HepG2 (cell line): ENCODE measurements around the gene B3GNT9. TPM values are rescaled to one million over a fixed set of nuclear protein-coding genes. Genes with fewer than 3 reads are reported as not detected.

Experiments used
- CBX1 ChIP-seq: IDR thresholded peaks from one replicate; pipeline ENCODE4 v1.6.1; 2016; ENCODE audit warnings: antibody characterized with exemption, low read depth
- CENPX ChIP-seq: sonication (generic); formaldehyde crosslinking; IDR thresholded peaks from 2 replicates; pipeline ENCODE4 v1.9.0; 2021; ENCODE audit warnings: mild to moderate bottlenecking, missing genetic modification reagents, moderate library complexity
- FOXP1 ChIP-seq, 2 experiments: fragments of 450-650 bp in 1 of 2; IDR thresholded peaks; 2 replicates each; pipeline ENCODE4 v1.6.1; 2017 to 2018; ENCODE audit warnings: antibody characterized with exemption in 1 of 2
- JARID2 ChIP-seq: sonication (generic); formaldehyde crosslinking; IDR thresholded peaks from 2 replicates; pipeline ENCODE4 v1.8.1; 2023; ENCODE audit warnings: missing genetic modification reagents, inconsistent platforms; ENCODE audit not compliant: insufficient replicate concordance
- KLF9 ChIP-seq: IDR thresholded peaks from 2 replicates; pipeline ENCODE4 v1.6.1; 2016; ENCODE audit warnings: low read depth
- MED8 ChIP-seq: sonication (generic); formaldehyde crosslinking; IDR thresholded peaks from 2 replicates; pipeline ENCODE4 v1.8.1; 2023; ENCODE audit warnings: mild to moderate bottlenecking, missing genetic modification reagents; ENCODE audit not compliant: insufficient replicate concordance
- NFE2L1 ChIP-seq: sonication (generic); formaldehyde crosslinking; IDR thresholded peaks from 2 replicates; pipeline ENCODE4 v1.4.0; 2020; ENCODE audit warnings: missing genetic modification reagents, mild to moderate bottlenecking, borderline replicate concordance
- SOX5 ChIP-seq: IDR thresholded peaks from 2 replicates; pipeline ENCODE4 v1.6.1; 2016; ENCODE audit warnings: borderline replicate concordance
- SRSF4 ChIP-seq: fragments of 200-400 bp; formaldehyde crosslinking; IDR thresholded peaks from one replicate; pipeline ENCODE4 v1.6.1; 2018; ENCODE audit warnings: mild to moderate bottlenecking, low read depth, low read length, moderate library complexity; ENCODE audit not compliant: poor library complexity, severe bottlenecking
- ZNF33B ChIP-seq: sonication (generic); formaldehyde crosslinking; IDR thresholded peaks from 2 replicates; pipeline ENCODE4 v1.5.1; 2020; ENCODE audit warnings: mild to moderate bottlenecking, missing genetic modification reagents
- ZNF562 ChIP-seq: sonication (generic); formaldehyde crosslinking; IDR thresholded peaks from 2 replicates; pipeline ENCODE4 v1.8.0; 2022; ENCODE audit warnings: missing genetic modification reagents, borderline replicate concordance
- ZNF564 ChIP-seq: sonication (generic); formaldehyde crosslinking; IDR thresholded peaks from 2 replicates; pipeline ENCODE4 v1.8.1; 2023; ENCODE audit warnings: mild to moderate bottlenecking, missing genetic modification reagents
- ZNF629 ChIP-seq: sonication (generic); formaldehyde crosslinking; conservative IDR thresholded peaks from 2 replicates; pipeline ENCODE4 v1.5.0; 2020; ENCODE audit warnings: missing genetic modification reagents
- ZNF713 ChIP-seq: sonication (generic); formaldehyde crosslinking; IDR thresholded peaks from 2 replicates; pipeline ENCODE4 v1.4.0; 2020; ENCODE audit warnings: mild to moderate bottlenecking, missing genetic modification reagents
- ZNF720 ChIP-seq: sonication (generic); formaldehyde crosslinking; IDR thresholded peaks from 2 replicates; pipeline ENCODE4 v1.4.0; 2020; ENCODE audit warnings: missing genetic modification reagents
- ZSCAN25 ChIP-seq: sonication (generic); formaldehyde crosslinking; IDR thresholded peaks from 2 replicates; pipeline ENCODE4 v1.8.0; 2022; ENCODE audit warnings: mild to moderate bottlenecking, missing genetic modification reagents
- polyA plus RNA-seq, 8 experiments: library from polyadenylated mRNA; depleted of rRNA in 3 of 8; stranded (reverse) in 7 of 8; unstranded in 1 of 8; fragments of >200 nt; fragmentation: Illumina TruSeq in 4 of 8; extraction: Trizol in 4 of 8; gene quantifications; 2 replicates each; pipeline versions ENCODE4 v1.2.1 to v1.2.3, GENCODE V29; 2011 to 2016; ENCODE audit warnings: low read depth in 4 of 8, missing spikeins in 1 of 8, mixed read lengths in 1 of 8; ENCODE audit not compliant: insufficient read depth in 1 of 8
- total RNA-seq, 5 experiments: library from RNA; depleted of rRNA; stranded (reverse); fragments of >200 nt; fragmentation: Illumina TruSeq; extraction: Trizol; gene quantifications; 2 replicates each; pipeline ENCODE4 v1.2.3, GENCODE V29; 2016; ENCODE audit warnings: low read depth in 1 of 5
- TF ChIP-seq, protein P1 (sequence below): sonication (generic); formaldehyde crosslinking; IDR thresholded peaks from 2 replicates; pipeline ENCODE4 v1.4.0; 2020; ENCODE audit warnings: mild to moderate bottlenecking, low read depth, missing genetic modification reagents
- TF ChIP-seq, protein P2 (sequence below): IDR thresholded peaks from 2 replicates; pipeline ENCODE4 v1.4.0; 2020; ENCODE audit warnings: mild to moderate bottlenecking, missing genetic modification reagents
- TF ChIP-seq, protein P3 (sequence below): sonication (generic); formaldehyde crosslinking; IDR thresholded peaks from 2 replicates; pipeline ENCODE4; 2020; ENCODE audit warnings: missing genetic modification reagents, mild to moderate bottlenecking, borderline replicate concordance
- TF ChIP-seq, protein P4 (sequence below): sonication (generic); formaldehyde crosslinking; IDR thresholded peaks from 2 replicates; pipeline ENCODE4 v1.4.0; 2020; ENCODE audit warnings: missing genetic modification reagents

B3GNT9 gene
- total and polyA plus RNA-seq, 2 of the 13 experiments (the other 11 are each of a cell fraction or from before 2014, with no cell fraction given): 1.5 to 3.1 TPM

DNA sequence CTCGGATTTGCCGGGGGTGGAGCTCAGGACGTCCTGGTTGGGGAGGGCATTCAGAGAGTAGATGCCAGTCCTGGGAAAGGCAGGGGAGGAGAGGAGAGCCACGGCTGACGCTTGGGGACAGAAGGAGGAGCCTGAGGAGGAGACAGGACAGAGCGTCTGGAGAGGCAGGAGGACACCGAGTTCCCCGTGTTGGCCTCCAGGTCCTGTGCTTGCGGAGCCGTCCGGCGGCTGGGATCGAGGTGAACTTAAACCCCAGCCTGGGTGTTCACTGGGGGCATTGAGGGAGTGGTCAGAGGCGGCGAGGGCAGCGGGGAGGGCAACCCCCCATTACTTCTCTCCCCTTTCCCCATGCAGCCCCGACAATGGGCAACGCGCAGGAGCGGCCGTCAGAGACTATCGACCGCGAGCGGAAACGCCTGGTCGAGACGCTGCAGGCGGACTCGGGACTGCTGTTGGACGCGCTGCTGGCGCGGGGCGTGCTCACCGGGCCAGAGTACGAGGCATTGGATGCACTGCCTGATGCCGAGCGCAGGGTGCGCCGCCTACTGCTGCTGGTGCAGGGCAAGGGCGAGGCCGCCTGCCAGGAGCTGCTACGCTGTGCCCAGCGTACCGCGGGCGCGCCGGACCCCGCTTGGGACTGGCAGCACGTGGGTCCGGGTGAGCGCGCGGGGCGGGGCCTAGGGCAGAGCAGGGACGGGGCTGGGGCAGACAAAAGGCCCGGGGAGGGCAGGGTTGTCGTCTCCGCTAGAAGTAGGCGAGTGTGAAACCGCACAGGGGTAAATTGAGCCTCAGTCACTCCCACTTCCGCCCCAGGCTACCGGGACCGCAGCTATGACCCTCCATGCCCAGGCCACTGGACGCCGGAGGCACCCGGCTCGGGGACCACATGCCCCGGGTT lies 23.3 kb upstream of the B3GNT9 start (continued):
- TF ChIP-seq, protein P1, sequence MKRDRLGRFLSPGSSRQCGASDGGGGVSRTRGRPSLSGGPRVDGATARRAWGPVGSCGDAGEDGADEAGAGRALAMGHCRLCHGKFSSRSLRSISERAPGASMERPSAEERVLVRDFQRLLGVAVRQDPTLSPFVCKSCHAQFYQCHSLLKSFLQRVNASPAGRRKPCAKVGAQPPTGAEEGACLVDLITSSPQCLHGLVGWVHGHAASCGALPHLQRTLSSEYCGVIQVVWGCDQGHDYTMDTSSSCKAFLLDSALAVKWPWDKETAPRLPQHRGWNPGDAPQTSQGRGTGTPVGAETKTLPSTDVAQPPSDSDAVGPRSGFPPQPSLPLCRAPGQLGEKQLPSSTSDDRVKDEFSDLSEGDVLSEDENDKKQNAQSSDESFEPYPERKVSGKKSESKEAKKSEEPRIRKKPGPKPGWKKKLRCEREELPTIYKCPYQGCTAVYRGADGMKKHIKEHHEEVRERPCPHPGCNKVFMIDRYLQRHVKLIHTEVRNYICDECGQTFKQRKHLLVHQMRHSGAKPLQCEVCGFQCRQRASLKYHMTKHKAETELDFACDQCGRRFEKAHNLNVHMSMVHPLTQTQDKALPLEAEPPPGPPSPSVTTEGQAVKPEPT (CRISPR knock-in tag): 0 out of 2 replicates have a peak, but pooled peaks have one; percentile 63
- TF ChIP-seq ZNF564 (CRISPR knock-in tag): peak; percentile 65; the same call in 1 of the 2 replicates
- TF ChIP-seq ZNF562 (CRISPR knock-in tag): no peak
- no peak for TF ChIP-seq CENPX (CRISPR knock-in tag)
- TF ChIP-seq NFE2L1: peak; percentile 68; the same call in 1 of the 2 replicates
- 0 out of 2 replicates have a peak, but pooled peaks have one; percentile 87 for TF ChIP-seq ZNF713
- no peak for TF ChIP-seq FOXP1 (IDR thresholded peaks at IDR 0.05)
- TF ChIP-seq FOXP1 (CRISPR knock-in tag; IDR thresholded peaks at IDR 0.05): no peak; the same call in 1 of the 2 replicates
- peak; percentile 89 for TF ChIP-seq ZSCAN25 (CRISPR knock-in tag)
- no peak for TF ChIP-seq SRSF4
- TF ChIP-seq KLF9 (CRISPR knock-in tag): no peak
- peak; percentile 95; the same call in 1 of the 2 replicates for TF ChIP-seq ZNF33B
- peak; percentile 78; the same call in 1 of the 2 replicates for TF ChIP-seq SOX5 (CRISPR knock-in tag)
- 0 out of 2 replicates have a peak, but pooled peaks have one; percentile 34 for TF ChIP-seq ZNF629 (CRISPR knock-in tag)
- TF ChIP-seq, protein P2, sequence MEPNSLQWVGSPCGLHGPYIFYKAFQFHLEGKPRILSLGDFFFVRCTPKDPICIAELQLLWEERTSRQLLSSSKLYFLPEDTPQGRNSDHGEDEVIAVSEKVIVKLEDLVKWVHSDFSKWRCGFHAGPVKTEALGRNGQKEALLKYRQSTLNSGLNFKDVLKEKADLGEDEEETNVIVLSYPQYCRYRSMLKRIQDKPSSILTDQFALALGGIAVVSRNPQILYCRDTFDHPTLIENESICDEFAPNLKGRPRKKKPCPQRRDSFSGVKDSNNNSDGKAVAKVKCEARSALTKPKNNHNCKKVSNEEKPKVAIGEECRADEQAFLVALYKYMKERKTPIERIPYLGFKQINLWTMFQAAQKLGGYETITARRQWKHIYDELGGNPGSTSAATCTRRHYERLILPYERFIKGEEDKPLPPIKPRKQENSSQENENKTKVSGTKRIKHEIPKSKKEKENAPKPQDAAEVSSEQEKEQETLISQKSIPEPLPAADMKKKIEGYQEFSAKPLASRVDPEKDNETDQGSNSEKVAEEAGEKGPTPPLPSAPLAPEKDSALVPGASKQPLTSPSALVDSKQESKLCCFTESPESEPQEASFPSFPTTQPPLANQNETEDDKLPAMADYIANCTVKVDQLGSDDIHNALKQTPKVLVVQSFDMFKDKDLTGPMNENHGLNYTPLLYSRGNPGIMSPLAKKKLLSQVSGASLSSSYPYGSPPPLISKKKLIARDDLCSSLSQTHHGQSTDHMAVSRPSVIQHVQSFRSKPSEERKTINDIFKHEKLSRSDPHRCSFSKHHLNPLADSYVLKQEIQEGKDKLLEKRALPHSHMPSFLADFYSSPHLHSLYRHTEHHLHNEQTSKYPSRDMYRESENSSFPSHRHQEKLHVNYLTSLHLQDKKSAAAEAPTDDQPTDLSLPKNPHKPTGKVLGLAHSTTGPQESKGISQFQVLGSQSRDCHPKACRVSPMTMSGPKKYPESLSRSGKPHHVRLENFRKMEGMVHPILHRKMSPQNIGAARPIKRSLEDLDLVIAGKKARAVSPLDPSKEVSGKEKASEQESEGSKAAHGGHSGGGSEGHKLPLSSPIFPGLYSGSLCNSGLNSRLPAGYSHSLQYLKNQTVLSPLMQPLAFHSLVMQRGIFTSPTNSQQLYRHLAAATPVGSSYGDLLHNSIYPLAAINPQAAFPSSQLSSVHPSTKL (CRISPR knock-in tag): peak; percentile 83
- peak; percentile 48 for TF ChIP-seq MED8 (CRISPR knock-in tag)
- peak; percentile 80 for TF ChIP-seq CBX1
- TF ChIP-seq, protein P3, sequence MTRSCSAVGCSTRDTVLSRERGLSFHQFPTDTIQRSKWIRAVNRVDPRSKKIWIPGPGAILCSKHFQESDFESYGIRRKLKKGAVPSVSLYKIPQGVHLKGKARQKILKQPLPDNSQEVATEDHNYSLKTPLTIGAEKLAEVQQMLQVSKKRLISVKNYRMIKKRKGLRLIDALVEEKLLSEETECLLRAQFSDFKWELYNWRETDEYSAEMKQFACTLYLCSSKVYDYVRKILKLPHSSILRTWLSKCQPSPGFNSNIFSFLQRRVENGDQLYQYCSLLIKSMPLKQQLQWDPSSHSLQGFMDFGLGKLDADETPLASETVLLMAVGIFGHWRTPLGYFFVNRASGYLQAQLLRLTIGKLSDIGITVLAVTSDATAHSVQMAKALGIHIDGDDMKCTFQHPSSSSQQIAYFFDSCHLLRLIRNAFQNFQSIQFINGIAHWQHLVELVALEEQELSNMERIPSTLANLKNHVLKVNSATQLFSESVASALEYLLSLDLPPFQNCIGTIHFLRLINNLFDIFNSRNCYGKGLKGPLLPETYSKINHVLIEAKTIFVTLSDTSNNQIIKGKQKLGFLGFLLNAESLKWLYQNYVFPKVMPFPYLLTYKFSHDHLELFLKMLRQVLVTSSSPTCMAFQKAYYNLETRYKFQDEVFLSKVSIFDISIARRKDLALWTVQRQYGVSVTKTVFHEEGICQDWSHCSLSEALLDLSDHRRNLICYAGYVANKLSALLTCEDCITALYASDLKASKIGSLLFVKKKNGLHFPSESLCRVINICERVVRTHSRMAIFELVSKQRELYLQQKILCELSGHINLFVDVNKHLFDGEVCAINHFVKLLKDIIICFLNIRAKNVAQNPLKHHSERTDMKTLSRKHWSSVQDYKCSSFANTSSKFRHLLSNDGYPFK: no peak; the same call in 1 of the 2 replicates
- no peak for TF ChIP-seq JARID2 (CRISPR knock-in tag)
- TF ChIP-seq ZNF720 (CRISPR knock-in tag): no peak
- TF ChIP-seq, protein P4, sequence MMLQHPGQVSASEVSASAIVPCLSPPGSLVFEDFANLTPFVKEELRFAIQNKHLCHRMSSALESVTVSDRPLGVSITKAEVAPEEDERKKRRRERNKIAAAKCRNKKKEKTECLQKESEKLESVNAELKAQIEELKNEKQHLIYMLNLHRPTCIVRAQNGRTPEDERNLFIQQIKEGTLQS (CRISPR knock-in tag): no peak
